H9 (cell line): ENCODE data around the gene CORO2B. TPM values are rescaled to one million over a fixed set of nuclear protein-coding genes. Genes with fewer than 3 reads are reported as not detected.

Experiments
- DNase-seq: peaks from one replicate; pipeline ENCODE4 v3.0.0-alpha.2; 2017
- H2AFZ ChIP-seq: one replicate; pipeline ENCODE4 v1.6.1; 2013; ENCODE audit warnings: mild to moderate bottlenecking, low read length, control low read depth, moderate library complexity
- H2AK5ac ChIP-seq: 2 replicates; pipeline ENCODE4 v1.6.1; 2013; ENCODE audit warnings: low read length, control low read depth, mixed read lengths; ENCODE audit not compliant: insufficient read length
- H2BK120ac ChIP-seq: one replicate; pipeline ENCODE4 v1.6.1; 2013; ENCODE audit warnings: low read depth, mild to moderate bottlenecking, low read length, control low read depth, inconsistent platforms; ENCODE audit not compliant: poor library complexity, severe bottlenecking
- H2BK12ac ChIP-seq: 2 replicates; pipeline ENCODE4 v1.6.1; 2013; ENCODE audit warnings: low read length, control low read depth, mixed read lengths, low read depth; ENCODE audit not compliant: insufficient read length
- H2BK15ac ChIP-seq: 2 replicates; pipeline ENCODE4 v1.6.1; 2013; ENCODE audit warnings: low read depth, low read length, control low read depth
- H2BK20ac ChIP-seq: one replicate; pipeline ENCODE4 v1.6.1; 2013; ENCODE audit warnings: low read depth, mild to moderate bottlenecking, low read length, control low read depth, inconsistent platforms; ENCODE audit not compliant: poor library complexity, severe bottlenecking
- H2BK5ac ChIP-seq: 2 replicates; pipeline ENCODE4 v1.6.1; 2013; ENCODE audit warnings: low read length, control low read depth, mixed read lengths; ENCODE audit not compliant: insufficient read length
- H3K14ac ChIP-seq: 2 replicates; pipeline ENCODE4 v1.6.1; 2013; ENCODE audit warnings: low read length, control low read depth; ENCODE audit not compliant: insufficient read depth
- H3K18ac ChIP-seq: 2 replicates; pipeline ENCODE4 v1.6.1; 2013; ENCODE audit warnings: low read depth, mild to moderate bottlenecking, mixed read lengths, low read length, control low read depth; ENCODE audit not compliant: insufficient read length
- H3K23ac ChIP-seq: 2 replicates; pipeline ENCODE4 v1.6.1; 2013; ENCODE audit warnings: low read length, control low read depth, mixed read lengths, low read depth; ENCODE audit not compliant: insufficient read length
- H3K23me2 ChIP-seq: 2 replicates; pipeline ENCODE4 v1.6.1; 2013; ENCODE audit warnings: low read depth, mild to moderate bottlenecking, mixed read lengths, low read length, control low read depth; ENCODE audit not compliant: insufficient read length, poor library complexity, severe bottlenecking
- H3K27ac ChIP-seq: 2 replicates; pipeline ENCODE4 v1.5.1; 2013; ENCODE audit warnings: low read length, control low read depth, mixed read lengths, low read depth; ENCODE audit not compliant: insufficient read length
- H3K27me3 ChIP-seq: 2 replicates; pipeline ENCODE4 v1.6.1; 2013; ENCODE audit warnings: low read length, control low read depth, inconsistent platforms; ENCODE audit not compliant: insufficient read depth
- H3K4ac ChIP-seq: 2 replicates; pipeline ENCODE4 v1.6.1; 2013; ENCODE audit warnings: low read depth, mild to moderate bottlenecking, control low read depth, inconsistent platforms, low read length, moderate library complexity
- H3K4me1 ChIP-seq: 2 replicates; pipeline ENCODE4 v1.6.1; 2013; ENCODE audit warnings: low read length, control low read depth, inconsistent platforms; ENCODE audit not compliant: insufficient read depth
- H3K4me2 ChIP-seq: 2 replicates; pipeline ENCODE4 v1.6.1; 2013; ENCODE audit warnings: low read length, control low read depth, mixed read lengths; ENCODE audit not compliant: insufficient read length, insufficient read depth
- H3K56ac ChIP-seq: 2 replicates; pipeline ENCODE4 v1.6.1; 2013; ENCODE audit warnings: low read depth, mild to moderate bottlenecking, mixed read lengths, low read length, control low read depth; ENCODE audit not compliant: insufficient read length
- H3K79me1 ChIP-seq: 2 replicates; pipeline ENCODE4 v1.6.1; 2013; ENCODE audit warnings: low read depth, mild to moderate bottlenecking, moderate library complexity, low read length, control low read depth, inconsistent platforms; ENCODE audit not compliant: insufficient read depth, poor library complexity, severe bottlenecking
- H3K79me2 ChIP-seq: 2 replicates; pipeline ENCODE4 v1.6.1; 2013; ENCODE audit warnings: low read length, control low read depth, inconsistent platforms; ENCODE audit not compliant: insufficient read depth
- H3K9ac ChIP-seq: 2 replicates; pipeline ENCODE4 v1.6.1; 2013; ENCODE audit warnings: low read length, control low read depth, mixed read lengths; ENCODE audit not compliant: insufficient read length; ENCODE audit errors: extremely low read depth
- H3K9me3 ChIP-seq: one replicate; pipeline ENCODE4 v1.6.1; 2013; ENCODE audit warnings: low read depth, low read length, inconsistent platforms; ENCODE audit not compliant: control insufficient read depth
- H3T11ph ChIP-seq: one replicate; pipeline ENCODE4 v1.6.1; 2013; ENCODE audit warnings: mild to moderate bottlenecking, low read length, control low read depth, inconsistent platforms
- H4K20me1 ChIP-seq: one replicate; pipeline ENCODE4 v1.6.1; 2013; ENCODE audit not compliant: control insufficient read depth, insufficient read length, insufficient read depth
- H4K5ac ChIP-seq: 2 replicates; pipeline ENCODE4 v1.6.1; 2013; ENCODE audit warnings: low read depth, mild to moderate bottlenecking, mixed read lengths, low read length, control low read depth; ENCODE audit not compliant: insufficient read length
- H4K8ac ChIP-seq: replicated peaks from 2 replicates; pipeline ENCODE4 v1.6.1; 2013; ENCODE audit warnings: low read length, control low read depth, mixed read lengths, low read depth; ENCODE audit not compliant: insufficient read length
- H4K91ac ChIP-seq: 2 replicates; pipeline ENCODE4 v1.6.1; 2013; ENCODE audit warnings: low read depth, mild to moderate bottlenecking, moderate library complexity, mixed read lengths, low read length, control low read depth; ENCODE audit not compliant: insufficient read length
- H3K27ac Mint-ChIP-seq, 3 experiments: 2 replicates in 2 of 3; 3 replicates in 1 of 3; pipeline ENCODE4 v1.8.0; 2020 to 2021; ENCODE audit warnings: mixed read lengths in 3 of 3, mild to moderate bottlenecking in 1 of 3, moderate library complexity in 1 of 3
- H3K27me3 Mint-ChIP-seq: 2 replicates; pipeline ENCODE4 v1.8.0; 2021; ENCODE audit warnings: low read depth, mild to moderate bottlenecking, moderate library complexity, mixed read lengths
- H3K36me3 Mint-ChIP-seq, 3 experiments: 2 replicates in 2 of 3; 3 replicates in 1 of 3; pipeline ENCODE4 v1.8.0; 2020 to 2021; ENCODE audit warnings: low read depth in 3 of 3, mixed read lengths in 3 of 3; ENCODE audit not compliant: insufficient read depth in 1 of 3
- H3K4me1 Mint-ChIP-seq, 2 experiments: 2 replicates each; pipeline ENCODE4 v1.8.0; 2020; ENCODE audit warnings: mixed read lengths in 2 of 2
- H3K4me3 Mint-ChIP-seq, 2 experiments: 2 replicates in 1 of 2; 3 replicates in 1 of 2; pipeline ENCODE4 v1.8.0; 2020 to 2021; ENCODE audit warnings: mild to moderate bottlenecking in 2 of 2, mixed read lengths in 2 of 2, moderate library complexity in 1 of 2
- H3K9me3 Mint-ChIP-seq, 2 experiments: 2 replicates in 1 of 2; 3 replicates in 1 of 2; pipeline ENCODE4 v1.8.0; 2020; ENCODE audit warnings: mild to moderate bottlenecking in 2 of 2, mixed read lengths in 2 of 2, moderate library complexity in 1 of 2
- CTCF ChIP-seq: fragments of 200-600 bp; sonication (generic); conservative IDR thresholded peaks from 3 replicates; pipeline ENCODE4 v1.8.0; 2021; ENCODE audit warnings: antibody characterized with exemption, mild to moderate bottlenecking
- WGBS: extraction: QIAGEN DNeasy Blood & Tissue Kit; methylation state at CpG from one replicate; pipeline ENCODE4 v1.1.7; 2013; ENCODE audit warnings: missing lambda C conversion rate, low lambda C conversion rate, mixed read lengths; ENCODE audit not compliant: insufficient read length; ENCODE audit errors: extremely low coverage; 5-methylcytosine and 5-hydroxymethylcytosine counted together
- total RNA-seq: library from RNA; stranded (reverse); gene quantifications from 2 replicates; pipeline ENCODE4 v1.2.1, GENCODE V29; 2021

CORO2B gene
- total RNA-seq, 1 experiment from 2014 or later = 3.1 TPM

DNA sequence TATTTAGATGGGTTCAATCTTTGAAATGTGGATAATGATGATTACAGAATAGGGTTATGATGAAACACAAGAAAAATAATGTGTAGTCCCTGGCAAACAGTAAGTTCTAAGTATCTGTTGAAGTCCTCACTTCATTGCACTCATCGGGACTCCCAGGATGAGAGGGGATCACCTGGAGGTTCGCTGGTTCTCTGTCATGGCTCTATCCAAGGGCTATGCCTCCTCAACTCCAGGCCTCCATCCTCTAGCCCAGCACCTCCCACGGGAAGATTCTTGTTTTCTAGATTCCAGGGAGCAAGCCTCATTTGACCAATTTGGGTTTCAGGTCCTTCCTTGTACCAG, 196.4 kb downstream of the CORO2B start:
- no peak overlapping the region for H3K4me2 ChIP-seq
- peaks cover 15 to 27% (median 15%) of the 10 kb centered on the region in 3 experiments; a peak in 6 of 7 replicates for H3K36me3 Mint-ChIP-seq
- H2AK5ac ChIP-seq = no peak overlapping the region
- peaks cover 12% of the 10 kb centered on the region for H3K27me3 Mint-ChIP-seq
- no peaks in the 10 kb centered on the region for H3K79me1 ChIP-seq
- no peak overlapping the region for H2AFZ ChIP-seq
- H3K9me3 ChIP-seq = no peaks in the 10 kb centered on the region
- H3K18ac ChIP-seq = no peak overlapping the region
- H4K8ac ChIP-seq = no peak overlapping the region
- no peak overlapping the region for H3K23ac ChIP-seq
- H2BK5ac ChIP-seq = no peak overlapping the region
- H3K23me2 ChIP-seq = no peaks in the 10 kb centered on the region
- WGBS = no CpG with 5 or more reads among the region's 3 CpGs
- H2BK15ac ChIP-seq = no peak overlapping the region
- no peak overlapping the region for H4K91ac ChIP-seq
- H2BK20ac ChIP-seq = no peak overlapping the region
- no peak overlapping the region for H3K56ac ChIP-seq
- H4K5ac ChIP-seq = no peak overlapping the region
- H3K4me1 Mint-ChIP-seq = peaks cover 11% of the 10 kb centered on the region in 2 experiments
- H2BK12ac ChIP-seq = no peak overlapping the region
- H3K27ac Mint-ChIP-seq = no peak overlapping the region
- no peaks in the 10 kb centered on the region; the same call in 1 of the 2 replicates for H3K27me3 ChIP-seq
- no peak overlapping the region for H3K14ac ChIP-seq
- no peak overlapping the region for H3K4me3 Mint-ChIP-seq
- H3K4me1 ChIP-seq = no peaks in the 10 kb centered on the region
- H3T11ph ChIP-seq = no peak overlapping the region
- H4K20me1 ChIP-seq = no peaks in the 10 kb centered on the region
- H2BK120ac ChIP-seq = no peak overlapping the region
- TF ChIP-seq CTCF = no peak
- H3K27ac ChIP-seq = no peak overlapping the region
- H3K9ac ChIP-seq = no peak overlapping the region
- H3K79me2 ChIP-seq = no peaks in the 10 kb centered on the region
- no peaks in the 10 kb centered on the region; a peak in 1 of 5 replicates for H3K9me3 Mint-ChIP-seq
- H3K4ac ChIP-seq = no peak overlapping the region
- no peak for DNase-seq
